Activated T-cell treated with anti-CD3 and anti-CD28 coated beads for 48 hours (primary cell): ENCODE data around the gene SHROOM3.

Source experiments
- DNase-seq: peaks from one replicate; pipeline ENCODE4 v3.0.0-alpha.2; 2020; ENCODE audit warnings: low read depth

The SHROOM3 gene

DNA sequence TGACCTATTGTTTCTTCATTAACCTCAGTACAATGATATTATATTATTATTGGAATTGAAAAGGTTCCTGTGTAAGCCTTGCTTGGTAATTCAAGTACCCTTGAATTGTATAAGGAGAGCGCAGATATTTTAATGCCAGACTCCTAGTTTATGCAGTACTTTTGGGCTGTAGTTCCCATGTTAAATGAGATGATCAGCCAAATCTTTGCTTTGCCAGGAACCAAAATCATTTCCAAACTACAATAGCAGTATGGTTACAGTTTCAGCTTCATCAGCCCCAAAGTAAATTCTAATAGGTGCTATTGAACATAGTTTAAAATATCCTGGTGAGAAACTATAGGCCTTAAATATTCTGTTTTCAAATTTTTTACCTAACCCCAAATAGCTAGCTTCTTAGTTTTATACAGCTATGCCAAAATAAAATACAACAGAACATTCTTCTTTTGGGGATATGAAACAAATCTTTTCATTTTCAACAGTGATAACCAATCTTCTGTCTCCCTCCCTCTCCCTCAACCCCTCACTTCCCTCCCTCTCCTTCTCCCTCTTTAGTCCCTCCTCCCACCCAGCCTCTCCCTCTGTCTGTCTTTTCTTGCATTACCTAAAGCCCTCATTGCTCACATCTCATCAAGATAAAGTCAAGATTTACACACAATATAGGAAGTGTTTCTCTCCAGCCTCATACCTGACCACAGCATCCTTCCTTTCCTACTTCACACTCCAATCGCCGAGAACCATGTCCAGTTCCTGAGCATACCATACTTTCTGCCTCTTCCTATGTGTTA lies 190.1 kb downstream of the SHROOM3 start:
- no peak for DNase-seq

DNA sequence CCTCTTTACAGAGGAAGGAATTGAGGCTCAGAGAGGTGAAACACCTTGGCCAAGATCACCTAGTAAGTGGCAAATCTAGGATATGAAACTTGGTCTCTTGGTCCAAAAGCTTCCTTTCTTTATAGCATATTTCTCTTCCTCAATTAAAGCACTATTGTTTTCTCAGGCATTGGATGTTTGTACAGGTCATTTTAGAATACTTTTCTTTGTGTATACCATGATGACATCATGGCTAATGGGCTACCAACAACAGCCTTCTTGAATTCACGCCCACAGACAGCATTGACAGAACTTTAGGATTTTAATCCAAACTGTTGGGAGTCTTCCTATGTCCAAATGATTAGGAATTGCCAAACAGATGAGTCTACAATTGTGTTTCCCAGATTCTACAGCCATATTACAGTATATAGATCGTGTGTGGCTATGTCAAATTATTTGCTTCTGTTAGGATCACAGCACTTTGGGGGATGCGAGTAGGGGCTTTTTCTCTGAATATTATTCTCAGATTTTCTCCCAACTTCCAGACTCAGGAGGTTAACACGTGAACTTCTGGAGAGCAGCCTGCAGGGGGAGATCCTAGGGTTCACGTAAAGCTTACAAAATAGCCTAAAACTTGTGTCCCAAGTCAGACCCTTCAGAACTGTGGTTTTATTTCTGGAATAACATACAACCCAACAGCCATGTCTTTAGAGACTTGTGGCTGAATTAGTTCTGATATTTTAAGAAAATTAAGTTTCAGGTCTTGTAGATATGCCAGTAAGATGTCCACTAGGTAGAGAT lies 191.8 kb downstream of the SHROOM3 start:
- no peak for DNase-seq

DNA sequence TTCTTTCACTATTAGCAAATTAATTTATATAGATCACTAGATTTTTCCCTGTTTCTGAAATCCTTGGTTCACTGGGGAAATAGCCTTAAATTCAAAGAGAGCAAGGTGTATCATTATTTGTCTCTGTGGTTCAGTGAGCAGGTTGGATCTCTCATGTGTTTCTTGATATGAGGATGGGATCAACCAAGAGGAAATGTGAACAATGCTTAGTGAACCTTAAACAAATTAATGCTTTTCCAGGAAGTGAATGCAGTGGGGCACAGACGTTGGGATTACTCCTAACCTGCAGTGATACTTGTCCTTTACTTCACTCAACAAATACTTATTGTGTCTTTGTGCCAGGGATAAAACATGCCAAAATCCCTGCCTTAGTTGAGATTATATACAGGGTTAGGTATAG lies 193.2 kb downstream of the SHROOM3 start:
- no peak for DNase-seq

DNA sequence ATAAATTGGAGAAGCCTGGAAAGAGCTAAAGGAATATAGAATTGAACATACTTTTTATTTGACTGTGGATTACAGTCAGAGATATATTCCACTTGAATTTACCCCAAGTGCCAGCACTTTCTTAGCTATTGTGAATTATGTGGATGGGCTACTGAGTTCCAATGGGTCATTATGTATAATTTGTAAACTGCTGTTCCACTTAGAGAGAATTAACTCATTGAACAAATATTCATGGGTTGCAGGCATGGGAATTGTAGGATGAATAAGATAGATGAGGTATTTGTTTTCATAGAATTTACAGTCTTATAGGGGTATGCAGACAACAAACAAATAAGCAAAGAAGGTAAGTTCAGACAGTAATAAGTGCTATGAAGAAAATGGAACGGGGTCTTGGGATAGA lies 195.7 kb downstream of the SHROOM3 start:
- DNase-seq = no peak

DNA sequence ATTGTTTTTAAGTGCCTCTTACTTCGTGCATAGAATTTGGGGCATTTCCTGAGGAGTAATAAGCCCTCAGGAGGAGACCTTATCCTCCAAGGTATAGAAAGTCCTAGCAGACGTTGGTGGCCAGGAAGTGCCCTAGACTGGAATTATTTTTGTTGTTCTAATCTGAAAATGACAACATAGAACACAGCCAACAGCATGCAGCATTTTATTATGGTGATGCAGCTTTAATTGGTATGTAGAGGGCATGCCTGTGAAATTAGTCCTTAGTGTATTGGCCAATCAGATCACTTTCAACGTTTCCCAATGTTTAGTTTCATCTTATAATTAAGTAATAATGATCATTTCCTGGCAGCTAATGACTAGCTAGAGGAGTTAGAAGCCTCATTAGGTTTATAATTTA lies 199.2 kb downstream of the SHROOM3 start:
- no peak for DNase-seq

DNA sequence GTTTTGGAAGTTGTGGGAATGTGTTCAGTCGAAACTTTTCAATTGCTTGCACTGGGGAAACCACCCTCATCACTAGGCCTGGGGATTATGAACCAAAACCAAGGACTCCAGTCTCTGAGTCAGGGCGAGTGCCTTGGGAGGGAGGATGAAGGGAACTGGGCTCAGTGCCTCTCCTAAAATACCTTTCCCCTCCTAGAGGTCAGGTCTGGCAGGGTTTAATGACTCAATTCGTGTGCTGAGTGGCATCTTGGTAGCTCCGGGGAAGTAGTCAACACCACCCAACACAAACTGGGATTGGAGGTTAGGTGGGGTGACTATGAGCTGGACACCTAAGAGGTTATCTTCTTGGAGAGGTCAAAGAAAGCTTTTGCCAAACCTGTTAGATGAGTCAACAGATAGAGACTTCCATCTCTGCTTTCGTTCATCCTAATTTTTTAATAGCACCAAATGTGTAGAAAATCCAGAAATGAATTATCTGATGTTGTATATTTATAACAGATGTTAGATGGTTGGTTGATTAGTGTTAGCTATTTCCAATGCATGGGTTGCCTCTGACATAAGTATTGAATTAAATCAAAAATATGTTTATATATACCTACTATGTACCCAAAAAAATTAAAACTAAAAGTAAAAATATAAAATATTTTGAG lies 202.8 kb downstream of the SHROOM3 start:
- no peak for DNase-seq

DNA sequence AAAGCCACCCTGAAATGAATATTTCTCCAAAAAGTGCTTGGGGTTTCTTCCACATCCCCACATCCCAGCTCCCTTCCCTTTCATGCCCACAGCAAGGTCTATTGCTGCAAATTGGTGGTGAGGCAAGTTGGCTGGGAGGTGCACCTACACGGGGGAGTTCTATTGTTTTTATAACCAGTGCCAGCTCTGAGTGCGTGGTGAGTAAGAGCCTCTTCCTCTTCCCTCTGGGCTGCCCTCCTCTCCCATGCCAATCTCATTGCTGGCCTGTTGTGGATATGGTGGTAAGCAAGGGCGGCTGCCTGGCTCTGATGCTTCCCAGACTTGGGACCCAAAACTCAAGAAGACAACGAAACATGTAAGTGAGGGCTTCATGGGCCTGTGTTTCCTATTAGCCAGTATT lies 204.3 kb downstream of the SHROOM3 start:
- DNase-seq = no peak

DNA sequence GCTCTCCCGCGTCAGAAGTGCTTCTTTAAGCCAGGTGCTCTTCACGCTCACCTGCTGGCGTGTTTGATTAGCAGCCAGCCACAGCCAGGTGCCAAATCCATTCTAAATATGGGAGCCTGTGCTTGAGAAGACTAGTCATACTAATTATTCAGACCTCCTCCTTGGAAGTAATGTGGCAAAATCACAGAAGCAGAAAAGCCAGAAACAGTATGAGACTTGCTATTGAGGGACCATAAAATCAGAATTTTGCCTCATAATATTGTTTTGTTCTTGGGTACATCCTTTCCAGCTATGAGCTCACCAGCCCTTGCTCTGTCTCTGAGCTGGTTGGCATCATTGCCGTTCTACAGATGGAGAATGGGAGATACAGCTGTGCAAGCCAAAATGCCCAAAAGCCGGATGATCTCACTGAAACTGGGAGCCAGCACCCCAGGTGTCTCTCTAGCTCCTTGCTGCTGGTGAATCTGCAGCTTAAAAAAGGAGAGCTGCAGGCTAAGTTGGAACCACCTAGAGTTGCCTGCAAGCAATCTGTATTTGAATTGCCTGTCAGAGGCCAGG lies 205.4 kb downstream of the SHROOM3 start:
- no peak for DNase-seq

DNA sequence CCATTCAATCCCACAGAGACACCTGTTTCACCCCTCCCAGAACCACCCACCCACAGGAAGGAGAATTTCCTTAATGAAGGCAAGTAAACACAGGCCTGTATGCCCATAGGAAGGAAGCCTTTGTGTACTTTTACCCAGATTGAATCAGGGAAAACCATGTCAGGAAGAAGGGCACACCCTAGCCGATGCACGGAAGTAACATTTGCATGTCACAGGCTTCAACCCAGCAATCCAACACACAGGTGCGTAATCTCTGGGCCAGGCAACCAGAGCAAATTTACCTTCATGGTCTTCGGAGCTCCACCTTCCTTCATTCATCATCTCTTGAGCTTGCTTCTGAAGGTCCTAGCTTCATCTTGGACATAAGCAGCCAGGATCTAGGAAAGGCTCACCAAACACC lies 206.3 kb downstream of the SHROOM3 start:
- DNase-seq = no peak

DNA sequence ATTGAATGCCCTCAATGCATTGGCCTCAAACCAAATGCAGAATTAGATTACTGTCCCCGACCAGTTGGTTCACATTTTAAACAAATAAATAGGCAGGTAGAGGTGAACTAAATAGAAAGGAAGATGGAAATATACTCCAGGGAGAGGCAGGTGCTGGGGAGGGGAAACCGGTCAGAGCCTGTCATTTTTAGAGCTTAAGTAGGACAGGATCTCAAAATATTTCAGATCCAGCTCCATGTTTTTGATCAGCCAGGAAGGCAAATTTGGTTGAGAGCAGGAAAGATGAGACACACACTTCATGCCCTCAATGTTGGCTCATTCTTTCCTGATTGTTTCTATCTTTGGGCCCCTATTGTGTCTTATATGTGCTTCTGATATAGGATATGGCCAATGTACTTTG lies 206.7 kb downstream of the SHROOM3 start:
- no peak for DNase-seq

DNA sequence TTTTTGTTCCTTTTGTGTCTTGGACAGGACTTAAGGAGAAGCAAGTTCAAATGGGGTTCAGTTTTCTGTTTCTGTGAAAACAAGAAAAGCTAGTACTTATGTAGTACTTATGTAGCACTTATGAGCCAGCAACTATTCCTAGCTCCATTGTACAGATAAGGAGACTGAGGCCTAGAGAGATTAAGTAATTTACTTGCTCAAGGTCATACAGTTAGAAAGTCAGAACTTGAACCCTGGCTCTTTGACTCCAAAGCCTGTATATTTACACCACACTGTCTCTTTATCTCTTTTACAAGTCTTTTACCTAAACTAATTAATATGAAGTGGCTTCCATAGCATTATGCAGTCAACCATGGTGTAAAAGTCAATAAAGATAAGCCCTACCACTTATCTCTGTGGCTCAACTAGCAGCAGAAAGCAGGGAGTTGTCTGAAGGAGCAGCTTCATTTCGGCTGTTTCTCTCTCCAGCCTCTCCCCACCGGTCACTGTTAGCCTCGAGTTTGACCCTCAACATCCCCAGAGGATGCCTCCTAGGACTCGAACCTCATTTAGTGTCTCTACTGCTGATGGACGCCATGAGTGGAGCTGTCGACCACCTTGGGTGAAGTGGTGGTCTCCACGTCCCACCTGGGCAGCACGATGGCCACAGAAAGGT lies 209.9 kb downstream of the SHROOM3 start:
- DNase-seq = no peak

DNA sequence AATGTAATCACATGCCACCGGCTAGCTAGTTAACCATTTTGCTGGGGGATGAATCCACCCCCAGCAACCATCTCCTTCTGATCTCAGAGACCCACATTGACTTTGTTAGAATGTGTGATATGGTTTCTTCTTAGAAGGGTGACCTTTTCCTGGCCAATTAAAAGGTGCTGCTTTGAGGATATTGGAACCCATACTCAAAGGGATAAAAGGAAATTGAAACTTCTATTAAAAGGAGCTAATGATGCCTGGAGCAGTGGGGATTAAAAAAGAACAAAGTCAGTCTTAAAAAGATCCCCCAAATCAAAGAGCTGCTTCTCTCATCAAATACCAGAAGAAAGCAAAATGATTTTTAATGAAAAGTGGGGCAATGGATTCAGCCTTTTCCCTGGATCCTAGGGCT lies 214.1 kb downstream of the SHROOM3 start:
- no peak for DNase-seq

DNA sequence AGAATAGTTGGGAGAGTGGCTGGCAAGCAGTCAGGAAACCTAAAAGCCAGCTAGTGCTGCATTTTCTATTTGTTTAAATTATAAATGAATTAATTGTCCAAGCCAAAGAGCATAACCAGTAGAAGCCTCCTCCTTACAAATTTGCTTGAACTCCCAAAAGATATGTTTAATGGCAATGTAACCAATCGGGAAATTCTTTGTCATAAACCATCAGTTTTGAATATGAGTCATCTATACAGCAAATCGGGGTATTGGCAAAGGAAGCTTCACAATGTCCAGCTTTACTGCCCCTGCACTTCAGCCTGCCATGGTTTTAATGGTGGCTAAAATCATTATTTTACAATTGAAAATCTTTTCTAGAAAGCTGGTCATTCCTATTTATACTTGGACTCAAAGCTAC lies 216.6 kb downstream of the SHROOM3 start:
- no peak for DNase-seq

DNA sequence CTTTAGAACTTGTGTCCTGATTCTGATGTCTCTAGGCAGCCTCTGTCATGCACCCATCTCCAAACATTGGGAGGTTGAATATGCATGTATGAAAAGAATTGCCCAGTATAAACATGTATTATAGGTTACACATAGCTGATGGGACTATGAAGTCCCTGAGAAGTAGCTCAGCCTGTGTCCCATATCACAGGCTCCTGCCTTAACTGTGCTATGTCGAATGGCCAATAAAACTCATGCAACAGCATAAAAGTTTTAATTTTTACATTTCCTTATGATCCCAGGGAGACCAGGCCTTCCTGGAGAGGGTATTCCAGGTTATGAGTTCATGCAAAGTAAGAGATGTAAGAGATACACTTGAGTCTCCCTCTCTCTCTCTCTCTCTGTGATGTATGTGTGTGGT lies 217.4 kb downstream of the SHROOM3 start:
- no peak for DNase-seq

DNA sequence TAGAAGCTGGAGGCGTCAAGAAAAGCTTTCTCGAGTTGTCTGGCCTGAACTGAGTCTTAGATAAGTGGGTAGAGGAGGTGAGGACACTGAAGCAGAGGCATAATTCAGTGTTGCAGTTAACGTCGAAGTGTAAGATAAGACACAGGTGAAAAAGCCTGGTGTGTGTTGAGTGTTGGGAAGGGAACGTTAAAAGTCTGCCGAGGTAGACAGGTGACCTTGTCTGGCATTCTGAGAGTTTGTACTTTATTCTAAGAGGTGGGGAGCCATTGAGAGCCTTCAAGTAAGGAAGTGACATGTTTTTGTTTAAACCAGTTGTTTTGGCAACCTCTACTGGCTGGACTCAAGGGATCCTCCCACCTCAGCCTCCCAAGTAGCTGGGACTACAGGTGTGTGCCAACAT lies 219.1 kb downstream of the SHROOM3 start:
- no peak for DNase-seq

DNA sequence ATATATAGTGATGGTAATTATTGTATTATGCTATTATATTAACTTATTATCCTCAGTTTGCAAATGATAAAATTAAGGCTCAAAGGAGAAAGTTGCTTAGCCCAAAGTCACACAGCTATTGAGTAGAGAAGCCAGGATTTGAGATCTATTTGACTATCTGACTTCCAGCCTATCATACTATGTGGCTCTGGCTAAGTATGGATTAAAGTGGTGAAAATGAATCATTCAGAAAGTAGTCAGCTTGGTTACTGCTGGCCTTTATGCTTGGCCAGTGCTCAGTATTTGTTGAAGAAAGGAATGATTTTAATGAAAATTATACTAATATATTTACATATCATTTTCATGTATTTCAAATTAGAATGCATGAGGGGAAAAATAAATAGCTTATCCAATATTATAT lies 219.8 kb downstream of the SHROOM3 start:
- DNase-seq = no peak

DNA sequence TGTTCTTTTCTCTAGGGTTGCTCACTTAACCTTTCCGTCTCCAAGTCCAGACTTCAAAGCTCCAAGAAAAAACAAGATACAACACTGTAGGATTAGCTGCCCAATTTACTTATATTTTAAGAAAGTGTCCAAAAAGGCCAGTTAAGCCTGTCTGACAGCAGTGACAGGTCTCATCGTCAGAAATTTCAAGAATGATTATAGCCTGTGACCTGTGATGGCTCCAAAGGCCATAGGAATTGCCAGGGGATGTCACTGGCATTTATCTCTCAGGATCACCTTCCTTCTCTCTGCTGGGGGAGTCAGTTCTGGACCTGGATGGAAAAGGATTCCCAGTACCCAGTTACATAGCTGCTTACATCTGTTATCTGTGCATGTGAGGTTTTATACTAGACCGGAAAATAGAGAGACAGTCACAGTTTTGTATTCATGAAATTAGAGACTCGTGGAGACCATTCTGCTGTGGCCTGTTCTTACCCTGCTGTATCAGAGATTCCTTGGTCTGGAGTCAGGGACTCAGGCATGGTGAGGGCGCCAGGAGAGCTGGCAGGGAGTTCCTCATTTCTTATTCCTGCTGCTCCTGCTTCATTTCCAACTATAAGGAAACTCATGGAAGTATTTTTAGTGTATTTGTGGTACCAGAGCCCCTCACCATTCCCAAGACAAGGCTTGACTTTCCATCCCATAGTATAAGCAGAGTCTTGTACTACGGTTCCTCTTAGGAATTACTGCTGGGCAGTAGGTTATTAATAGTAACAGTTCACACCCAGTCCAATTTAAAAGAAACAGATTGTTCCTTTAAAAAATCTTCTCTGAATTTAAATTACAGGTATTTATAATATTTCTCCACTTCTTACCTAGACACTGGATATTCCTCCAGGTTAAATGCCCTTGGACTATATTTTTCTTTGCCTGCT lies 220.8 kb downstream of the SHROOM3 start:
- DNase-seq = no peak

DNA sequence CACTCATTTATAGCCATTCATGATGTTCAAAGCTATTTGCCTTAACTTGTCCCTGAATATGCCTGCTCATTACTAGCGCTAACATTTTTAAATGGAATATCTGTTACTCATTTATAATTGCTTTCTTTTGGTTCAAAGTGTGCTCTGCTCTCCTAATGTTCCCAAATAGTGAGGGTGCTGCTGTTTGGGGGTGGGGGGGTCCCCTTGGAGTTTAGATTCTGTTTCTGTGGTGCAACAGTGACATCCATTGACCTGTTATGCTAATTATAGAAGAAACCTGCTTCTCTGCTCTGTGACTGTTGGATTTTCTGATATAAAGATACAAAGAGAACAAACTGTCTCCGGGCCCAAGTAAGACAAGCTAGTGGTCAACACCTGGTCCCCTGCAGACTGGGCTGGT lies 222.4 kb downstream of the SHROOM3 start:
- DNase-seq = no peak

DNA sequence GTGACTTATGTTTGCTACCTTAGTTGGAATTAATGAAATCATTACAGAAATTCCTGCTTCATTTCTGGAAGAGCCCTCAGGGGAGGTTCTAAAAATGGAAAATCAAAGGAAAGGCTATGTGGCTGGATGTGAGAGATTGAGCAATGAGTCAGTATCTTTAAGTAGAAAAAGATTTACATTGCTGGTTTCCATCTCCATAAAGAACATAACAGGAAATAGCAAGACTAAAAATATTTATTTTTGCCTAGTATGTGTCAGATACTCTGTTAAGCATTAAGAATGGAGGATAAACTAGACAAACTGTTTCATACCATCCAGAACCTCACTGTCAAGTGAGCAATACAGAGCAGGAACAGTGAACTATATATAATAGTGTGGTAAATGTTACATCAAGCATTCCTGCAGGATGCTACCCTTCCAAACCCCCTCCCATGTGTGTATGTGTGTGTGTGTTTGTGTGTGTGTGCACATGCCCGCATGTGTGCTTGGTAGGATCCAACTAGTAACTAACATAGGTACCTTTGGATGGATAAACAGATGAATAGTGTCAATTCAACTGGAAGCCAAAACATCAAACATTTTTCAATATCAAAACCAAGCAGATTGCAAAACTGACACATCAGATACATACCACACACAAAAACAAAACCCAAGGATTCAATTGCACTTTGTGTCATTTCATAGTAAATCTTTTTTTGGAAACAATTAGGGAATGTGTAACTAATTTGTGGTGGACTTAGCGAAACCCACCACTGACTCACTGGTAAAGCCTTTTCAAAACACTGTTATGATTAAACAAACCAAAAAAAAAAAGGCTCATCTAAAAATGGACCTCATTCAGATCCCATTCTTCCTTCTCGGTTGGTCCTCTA lies 223.4 kb downstream of the SHROOM3 start:
- no peak for DNase-seq

DNA sequence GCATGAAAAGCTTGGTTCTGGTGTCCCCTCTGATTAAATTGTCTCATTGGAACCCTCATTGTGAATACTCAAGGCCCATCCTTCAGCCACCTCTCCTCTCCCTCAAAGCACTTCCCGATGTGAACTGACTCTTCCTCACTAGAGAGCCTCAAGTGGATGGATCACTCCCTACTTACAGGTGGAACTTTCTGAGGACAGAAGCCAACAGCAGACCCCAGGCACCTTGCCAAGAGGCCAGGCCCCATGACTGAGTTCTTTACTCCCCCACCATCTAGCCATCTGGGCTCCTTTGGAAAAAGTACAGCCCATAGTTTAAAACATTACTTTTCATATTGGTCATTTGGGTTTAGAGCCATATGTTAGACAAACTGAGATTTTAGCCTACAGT lies 224.1 kb downstream of the SHROOM3 start:
- DNase-seq = no peak
